ENCODE results near the gene FGF9. TPM values are rescaled to one million over a fixed set of nuclear protein-coding genes. Genes with fewer than 3 reads are reported as not detected.
A peak's percentile ranks its signal among the peaks of the same experiment; 100 is the strongest.

FGF9 gene
- total and polyA plus RNA-seq, 4 experiments from 2014 or later, result 2.1 to 7.3 (median 4.5) TPM

DNA sequence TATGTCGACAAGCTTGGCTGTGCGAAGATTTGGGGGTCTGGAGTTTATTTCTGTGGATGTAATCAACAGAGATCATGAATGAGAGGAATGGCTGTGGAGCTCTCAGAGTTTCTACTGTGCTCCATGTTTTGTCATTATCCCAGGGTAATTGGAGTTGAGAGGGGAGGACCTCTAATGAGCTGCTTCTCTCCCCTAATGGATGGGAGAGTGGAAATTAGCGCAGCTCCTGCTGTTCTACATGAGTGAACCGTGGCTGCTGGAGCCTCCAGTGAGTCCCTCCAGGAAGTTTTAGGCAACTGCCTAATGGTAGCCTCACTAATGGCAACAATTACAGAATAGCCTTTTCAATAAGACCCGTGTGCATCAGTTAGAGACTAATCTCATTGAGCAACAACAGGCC is 31.3 kb upstream of the FGF9 start:
- Histone ChIP-seq H3K4me3 (ENCODE audit: low read length in 2 of 2) (no peak overlapping the region), H3K4me1 (ENCODE audit: insufficient read depth, low read length) (no peaks in the 10 kb centered on the region), H3K36me3 (ENCODE audit: insufficient read depth, low read length) (no peaks in the 10 kb centered on the region), H3K9me3 (ENCODE audit: control insufficient read depth in 1 of 2, low read length in 2 of 2) (no peaks in the 10 kb centered on the region), H3K27ac (ENCODE audit: low read depth, low read length) (no peak overlapping the region), H3K27me3 (ENCODE audit: insufficient read depth, low read length) (no peaks in the 10 kb centered on the region)
- Mint-ChIP-seq H3K4me1 (peaks cover 0 to 5% (median 0%) of the 10 kb centered on the region in 4 donors), H3K36me3 (no peaks in the 10 kb centered on the region), H3K4me3 (no peak overlapping the region), H3K27ac (no peak overlapping the region), H3K9me3 (peaks cover 0 to 2% (median 0%) of the 10 kb centered on the region in 8 donors), H3K27me3 (peaks cover 2 to 7% of the 10 kb centered on the region in 2 donors)
- intact Hi-C loops (cut with micrococcal nuclease), result loop anchor here (2.0 to 10.0 kb wide), 2 partner anchors 125 to 209 kb away; no protein-coding TSS in a partner anchor
- ChIA-PET CTCF (ENCODE audit: partially characterized antibody) (interaction anchor here (1.0 to 11.1 kb wide), 9 partner anchors 11 to 639 kb away, joined by 3 to 86 read pairs (median 7); partner anchors contain the start of gene FGF9), POLR2A (ENCODE audit: partially characterized antibody) (interaction anchor here (1.3 to 1.9 kb wide), 2 partner anchors 36 to 421 kb away, joined by 4 to 13 read pairs; no protein-coding TSS in a partner anchor)
- no peak for DNase-seq

DNA sequence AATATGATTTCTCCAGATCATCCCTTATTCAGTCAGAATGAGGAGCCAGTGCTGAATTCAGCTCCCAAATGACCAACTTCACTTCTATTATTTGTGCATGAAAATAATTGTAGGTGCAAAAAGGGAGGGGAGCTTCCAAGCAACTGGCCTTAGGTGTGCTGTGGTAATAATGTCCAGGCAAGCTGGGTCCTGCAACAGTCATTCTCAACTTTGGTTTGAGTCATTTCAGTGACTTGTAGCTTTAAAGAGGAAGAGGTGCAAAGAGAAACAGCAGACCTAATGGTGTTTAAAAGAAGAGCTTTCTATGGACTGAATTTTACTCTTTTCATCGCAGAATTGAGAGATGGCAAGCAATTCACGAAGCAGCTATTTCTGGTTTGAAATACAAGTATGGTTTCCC is 29.2 kb upstream of the FGF9 start:
- ChIA-PET CTCF (ENCODE audit: partially characterized antibody) (interaction anchor here (0.8 to 11.1 kb wide), 5 partner anchors 10 to 29 kb away, joined by 3 to 86 read pairs (median 3); partner anchors contain the start of gene FGF9), POLR2A (ENCODE audit: partially characterized antibody) (no interaction called here)
- Mint-ChIP-seq H3K27me3 (peaks cover 1 to 2% of the 10 kb centered on the region in 2 donors), H3K9me3 (peaks cover 0 to 1% (median 0%) of the 10 kb centered on the region in 8 donors), H3K4me1 (peaks cover 0 to 5% (median 0%) of the 10 kb centered on the region in 4 donors), H3K4me3 (no peak overlapping the region), H3K27ac (no peak overlapping the region), H3K36me3 (no peaks in the 10 kb centered on the region)
- Histone ChIP-seq H3K4me3 (ENCODE audit: low read length in 2 of 2) (no peak overlapping the region), H3K9me3 (ENCODE audit: control insufficient read depth in 1 of 2, low read length in 2 of 2) (no peaks in the 10 kb centered on the region), H3K4me1 (ENCODE audit: insufficient read depth, low read length) (no peaks in the 10 kb centered on the region), H3K27ac (ENCODE audit: low read depth, low read length) (no peak overlapping the region), H3K36me3 (ENCODE audit: insufficient read depth, low read length) (no peaks in the 10 kb centered on the region), H3K27me3 (ENCODE audit: insufficient read depth, low read length) (no peaks in the 10 kb centered on the region)
- DNase-seq, result no peak
- intact Hi-C loops (cut with micrococcal nuclease), result no loop called here

DNA sequence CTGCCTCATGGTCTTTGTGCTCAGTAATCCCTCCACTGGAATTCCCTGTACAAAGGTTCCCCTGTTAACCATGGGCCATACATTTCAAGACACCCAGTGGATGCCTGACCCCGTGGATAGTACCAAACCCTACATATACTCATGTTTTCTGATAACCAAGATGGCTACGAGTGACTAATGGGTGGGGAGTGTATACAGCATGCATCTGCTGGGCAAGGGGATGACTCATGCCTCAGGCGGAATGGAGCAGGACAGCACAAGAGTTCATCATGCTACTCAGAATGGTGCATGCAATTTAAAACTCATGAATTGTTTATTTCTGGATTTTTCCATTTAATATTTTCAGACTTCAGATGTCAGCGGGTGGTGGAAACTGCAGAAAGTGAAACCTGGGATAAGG is 13.3 kb upstream of the FGF9 start:
- intact Hi-C loops (cut with micrococcal nuclease), result no loop called here
- POLR2A ChIA-PET (ENCODE audit: partially characterized antibody), result no interaction called here

DNA sequence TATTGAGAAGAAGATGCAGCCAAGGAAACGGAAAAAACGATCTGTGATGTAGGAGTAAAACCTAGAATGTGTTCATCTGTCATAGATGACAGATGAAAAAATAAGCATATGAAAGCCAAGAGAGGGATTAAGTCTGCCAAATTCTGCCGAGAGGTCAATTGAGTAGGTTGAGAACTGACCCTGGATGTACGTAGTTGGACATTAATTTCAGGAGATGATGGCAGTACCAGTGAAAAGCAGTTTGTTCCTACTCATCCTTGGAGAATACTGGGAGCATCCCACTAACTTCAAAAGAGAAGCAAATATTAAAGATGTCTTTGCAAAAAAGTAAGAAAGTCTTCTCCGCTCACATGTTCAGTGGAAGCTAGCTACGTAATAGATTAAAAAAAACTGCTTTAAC is 11.8 kb upstream of the FGF9 start:
- DNase-seq, result no peak
- Mint-ChIP-seq H3K4me1 (no peaks in the 10 kb centered on the region), H3K4me3 (no peak overlapping the region), H3K9me3 (peaks cover 0 to 30% (median 13%) of the 10 kb centered on the region in 8 donors), H3K27me3 (peaks cover 25 to 30% of the 10 kb centered on the region in 2 donors), H3K36me3 (peaks cover 0 to 5% of the 10 kb centered on the region in 2 donors), H3K27ac (no peak overlapping the region)
- no peak overlapping the region for H3K27ac ChIP-seq (ENCODE audit: low read depth, low read length)
- no peaks in the 10 kb centered on the region for H3K9me3 ChIP-seq (ENCODE audit: control insufficient read depth in 1 of 2, low read length in 2 of 2)
- H3K4me3 ChIP-seq (ENCODE audit: low read length in 2 of 2), result no peak overlapping the region
- ChIA-PET POLR2A (ENCODE audit: partially characterized antibody) (no interaction called here), CTCF (ENCODE audit: partially characterized antibody) (no interaction called here)
- H3K27me3 ChIP-seq (ENCODE audit: insufficient read depth, low read length), result no peaks in the 10 kb centered on the region
- H3K4me1 ChIP-seq (ENCODE audit: insufficient read depth, low read length), result no peaks in the 10 kb centered on the region
- no peaks in the 10 kb centered on the region for H3K36me3 ChIP-seq (ENCODE audit: insufficient read depth, low read length)
- intact Hi-C loops (cut with micrococcal nuclease), result no loop called here

More for the DNA sequence above, 13.3 kb upstream of the FGF9 start:
- Mint-ChIP-seq H3K4me3 (no peak overlapping the region), H3K4me1 (no peaks in the 10 kb centered on the region), H3K27me3 (peaks cover 25 to 30% of the 10 kb centered on the region in 2 donors), H3K27ac (no peak overlapping the region), H3K9me3 (peaks cover 0 to 30% (median 13%) of the 10 kb centered on the region in 8 donors), H3K36me3 (peaks cover 0 to 5% of the 10 kb centered on the region in 2 donors)
- no peak overlapping the region for H3K4me3 ChIP-seq (ENCODE audit: low read length in 2 of 2)
- CTCF ChIA-PET (ENCODE audit: partially characterized antibody), result interaction anchor here (1.2 kb wide), 1 partner anchor 21 kb away, joined by 3 read pairs; no protein-coding TSS in a partner anchor
- no peaks in the 10 kb centered on the region for H3K4me1 ChIP-seq (ENCODE audit: insufficient read depth, low read length)
- no peaks in the 10 kb centered on the region for H3K27me3 ChIP-seq (ENCODE audit: insufficient read depth, low read length)
- no peak for DNase-seq
- no peaks in the 10 kb centered on the region for H3K9me3 ChIP-seq (ENCODE audit: control insufficient read depth in 1 of 2, low read length in 2 of 2)
- no peak overlapping the region for H3K27ac ChIP-seq (ENCODE audit: low read depth, low read length)
- H3K36me3 ChIP-seq (ENCODE audit: insufficient read depth, low read length), result no peaks in the 10 kb centered on the region

DNA sequence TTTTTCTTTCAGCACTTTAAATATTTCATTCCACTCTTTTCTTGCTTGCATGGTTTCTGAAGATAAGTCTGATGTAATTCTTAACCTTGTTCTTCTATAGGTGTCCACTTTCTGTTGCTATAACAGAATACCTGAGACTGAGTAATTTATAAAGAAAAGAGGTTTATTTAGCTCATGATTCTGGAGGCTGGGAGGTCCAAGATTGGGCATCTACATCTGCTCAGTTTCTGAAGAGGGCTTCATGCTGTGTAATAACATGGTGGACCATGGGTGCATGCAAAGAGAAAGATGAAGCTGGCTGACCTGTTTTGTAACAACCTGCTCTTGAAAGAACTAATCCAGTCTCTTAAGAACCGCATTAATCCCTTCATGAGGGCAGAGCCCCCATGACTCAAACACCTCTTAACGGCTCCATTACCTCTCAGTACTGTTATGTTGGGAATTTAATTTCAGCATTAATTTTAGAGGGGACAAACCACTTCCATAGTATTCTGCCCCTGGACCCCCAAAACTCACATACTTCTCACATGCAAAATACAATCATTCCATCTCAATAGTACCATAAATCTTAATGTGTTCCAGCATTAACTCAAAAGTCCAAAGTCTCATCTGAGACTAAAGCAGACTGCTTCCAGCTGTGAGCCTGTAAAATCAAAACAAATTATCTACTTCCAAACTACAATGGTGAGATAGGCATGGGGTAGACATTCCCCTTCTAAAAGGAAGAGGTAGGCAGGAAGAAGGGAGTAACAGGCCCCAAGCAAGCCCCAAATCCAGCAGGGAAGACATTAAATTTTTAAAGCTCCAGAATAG is 9.6 kb upstream of the FGF9 start:
- Histone ChIP-seq H3K4me1 (ENCODE audit: insufficient read depth, low read length) (no peaks in the 10 kb centered on the region), H3K4me3 (ENCODE audit: low read length in 2 of 2) (no peak overlapping the region), H3K9me3 (ENCODE audit: control insufficient read depth in 1 of 2, low read length in 2 of 2) (no peaks in the 10 kb centered on the region), H3K27me3 (ENCODE audit: insufficient read depth, low read length) (no peaks in the 10 kb centered on the region), H3K27ac (ENCODE audit: low read depth, low read length) (no peak overlapping the region), H3K36me3 (ENCODE audit: insufficient read depth, low read length) (no peaks in the 10 kb centered on the region)
- Mint-ChIP-seq H3K36me3 (no peaks in the 10 kb centered on the region), H3K9me3 (peaks cover 0 to 20% (median 7%) of the 10 kb centered on the region in 8 donors), H3K4me3 (no peak overlapping the region), H3K4me1 (no peaks in the 10 kb centered on the region), H3K27me3 (peaks cover 25 to 28% of the 10 kb centered on the region in 2 donors), H3K27ac (no peak overlapping the region)
- ChIA-PET CTCF (ENCODE audit: partially characterized antibody) (interaction anchor here (1.5 to 1.7 kb wide), 2 partner anchors 23 to 26 kb away, joined by 3 to 5 read pairs; no protein-coding TSS in a partner anchor), POLR2A (ENCODE audit: partially characterized antibody) (no interaction called here)
- no peak for DNase-seq
- intact Hi-C loops (cut with micrococcal nuclease), result no loop called here

DNA sequence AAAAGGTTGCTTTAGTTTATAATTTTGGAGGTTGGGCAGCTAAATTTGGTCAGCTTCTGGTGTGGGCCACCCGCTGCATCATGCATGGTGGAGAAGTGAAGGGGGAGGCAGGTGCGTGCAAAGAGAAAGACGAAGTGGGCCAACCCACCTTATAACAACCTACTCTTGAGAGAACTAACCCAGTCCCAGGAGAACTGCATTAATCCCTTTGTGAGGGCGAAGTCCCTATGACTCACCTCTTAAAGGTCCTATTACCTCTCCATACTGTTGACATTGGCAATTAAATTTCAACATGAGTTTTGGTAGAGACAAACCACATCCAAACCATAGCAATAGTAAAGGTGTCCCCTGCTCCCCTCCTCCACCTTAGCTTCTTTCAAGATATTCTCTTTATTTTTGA is 7.7 kb upstream of the FGF9 start:
- ChIA-PET POLR2A (ENCODE audit: partially characterized antibody) (no interaction called here), CTCF (ENCODE audit: partially characterized antibody) (interaction anchor here (2.1 to 2.2 kb wide), 2 partner anchors 10 to 23 kb away, joined by 7 read pairs; no protein-coding TSS in a partner anchor)
- Histone ChIP-seq H3K9me3 (ENCODE audit: control insufficient read depth in 1 of 2, low read length in 2 of 2) (no peaks in the 10 kb centered on the region), H3K4me3 (ENCODE audit: low read length in 2 of 2) (no peak overlapping the region), H3K36me3 (ENCODE audit: insufficient read depth, low read length) (no peaks in the 10 kb centered on the region), H3K27me3 (ENCODE audit: insufficient read depth, low read length) (no peaks in the 10 kb centered on the region), H3K4me1 (ENCODE audit: insufficient read depth, low read length) (no peaks in the 10 kb centered on the region), H3K27ac (ENCODE audit: low read depth, low read length) (no peak overlapping the region)
- Mint-ChIP-seq H3K36me3 (no peaks in the 10 kb centered on the region), H3K27me3 (peaks cover 20 to 21% of the 10 kb centered on the region in 2 donors), H3K4me1 (no peaks in the 10 kb centered on the region), H3K4me3 (no peak overlapping the region), H3K9me3 (peaks cover 0 to 17% (median 4%) of the 10 kb centered on the region in 8 donors), H3K27ac (no peak overlapping the region)
- no peak for DNase-seq
- intact Hi-C loops (cut with micrococcal nuclease), result no loop called here

DNA sequence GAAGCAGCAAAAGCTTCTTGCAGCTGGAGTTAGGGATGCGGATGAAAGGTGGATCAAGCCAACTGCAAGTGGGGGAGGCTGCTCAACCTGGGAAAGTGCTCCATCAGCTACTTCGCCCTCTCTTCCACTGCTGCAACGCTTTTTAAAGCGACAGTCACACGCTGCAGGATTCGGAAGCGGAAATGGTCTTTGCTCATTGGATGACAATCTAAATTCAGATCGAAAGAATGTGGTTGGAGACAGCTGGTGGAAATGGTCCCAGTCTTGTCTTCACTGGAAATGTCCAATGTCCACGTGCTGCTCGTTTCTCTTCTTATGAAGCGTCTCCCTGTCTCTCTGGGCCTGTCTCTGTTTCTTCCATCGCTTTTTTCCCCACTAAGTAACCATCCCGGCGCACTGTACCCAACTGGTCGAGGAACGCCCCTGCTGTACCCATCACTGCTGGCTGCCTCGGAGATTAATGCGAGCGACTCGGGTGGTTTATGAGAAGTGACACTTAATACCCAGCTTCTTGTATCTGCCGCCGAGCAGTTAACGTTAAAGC is 2.1 kb upstream of the FGF9 start:
- Histone ChIP-seq H3K4me3 (ENCODE audit: low read length in 2 of 2) (peak overlapping the region; percentile 78 to 86), H3K27ac (ENCODE audit: low read depth, low read length) (no peak overlapping the region), H3K36me3 (ENCODE audit: insufficient read depth, low read length) (no peaks in the 10 kb centered on the region), H3K4me1 (ENCODE audit: insufficient read depth, low read length) (peaks cover 35% of the 10 kb centered on the region), H3K9me3 (ENCODE audit: control insufficient read depth in 1 of 2, low read length in 2 of 2) (no peaks in the 10 kb centered on the region), H3K27me3 (ENCODE audit: insufficient read depth, low read length) (peaks cover 7% of the 10 kb centered on the region)
- Mint-ChIP-seq H3K27me3 (peaks cover 4 to 11% of the 10 kb centered on the region in 2 donors), H3K36me3 (peaks cover 0 to 14% of the 10 kb centered on the region in 2 donors), H3K4me1 (peaks cover 25 to 48% (median 35%) of the 10 kb centered on the region in 4 donors), H3K4me3 (peak overlapping the region; percentile 89 to 94 (median 91)), H3K27ac (peak overlapping the region in 6 of 7 donors; percentile 64 to 93 (median 76)), H3K9me3 (peaks cover 0 to 2% (median 0%) of the 10 kb centered on the region in 8 donors)
- ChIA-PET CTCF (ENCODE audit: partially characterized antibody) (interaction anchor here (0.9 to 8.2 kb wide), 5 partner anchors 9 to 610 kb away, joined by 3 to 86 read pairs (median 5); partner anchors contain the start of gene MICU2), POLR2A (ENCODE audit: partially characterized antibody) (interaction anchor here (1.6 to 6.9 kb wide), 3 partner anchors 65 to 610 kb away, joined by 5 to 77 read pairs (median 9); partner anchors contain the start of gene MICU2)
- DNase-seq, result no peak
- intact Hi-C loops (cut with micrococcal nuclease), result no loop called here
